Measurements from ENCODE around the gene ANKRD10. TPM values are rescaled to one million over a fixed set of nuclear protein-coding genes. Genes with fewer than 3 reads are reported as not detected.

Gene ANKRD10
- total RNA-seq, 4 donors from 2014 or later = 145 to 381 (median 164) TPM

DNA sequence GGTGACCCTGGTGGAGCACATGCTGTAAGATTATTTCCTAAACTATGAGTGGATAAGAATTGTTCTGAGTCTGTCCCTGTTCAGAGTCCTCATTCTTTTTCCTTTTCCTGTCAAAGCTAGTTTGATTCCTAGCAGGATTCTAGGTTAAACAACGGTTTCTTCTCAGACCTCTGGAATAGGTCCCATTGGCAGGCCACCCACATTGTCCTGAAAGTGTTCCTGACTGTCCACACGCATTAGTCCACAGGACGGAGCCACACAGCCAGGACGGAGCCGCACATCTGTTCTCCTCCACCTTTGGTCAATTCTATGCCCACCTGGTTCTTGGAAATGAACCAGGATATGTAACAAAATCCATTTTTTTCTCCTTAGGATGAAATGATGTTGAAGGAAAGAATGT lies 46.1 kb downstream of the ANKRD10 start:
- H3K27ac ChIP-seq = peak overlapping the region; percentile 98 to 99 (median 99)
- no peaks in the 10 kb centered on the region for H3K36me3 ChIP-seq
- H3K4me3 ChIP-seq = peak overlapping the region; percentile 70 to 82 (median 77)
- peak; percentile 43 to 73 for DNase-seq
- H3K9me3 ChIP-seq = no peaks in the 10 kb centered on the region
- no peaks in the 10 kb centered on the region for H3K27me3 ChIP-seq
- TF ChIP-seq CTCF (IDR thresholded peaks at IDR 0.05 in 4 of 5, conservative IDR thresholded peaks at IDR 0.05 in 1 of 5) = peak in 1 of 5 experiments; percentile 30
- peak in 1 of 2 donors; percentile 51 for TF ChIP-seq POLR2A (IDR thresholded peaks at IDR 0.05)
- H3K4me1 ChIP-seq = peaks cover 34 to 35% of the 10 kb centered on the region in 2 donors
- in situ Hi-C loops (cut with MboI; ENCODE audit: low sequenced_read_pairs in 4 of 4) = no loop called here
- ATAC-seq = peak; percentile 19 to 27
- intact Hi-C loops (cut with DNase I; ENCODE audit: low total_unique reads) = loop anchor here (5.0 kb wide), 1 partner anchor 179 kb away; no protein-coding TSS in a partner anchor

- in situ Hi-C loops (cut with MboI; ENCODE audit: low sequenced_read_pairs in 4 of 4) (no loop called here), intact Hi-C loops (cut with DNase I; ENCODE audit: low total_unique reads) (loop anchor here (5.0 kb wide), 1 partner anchor 180 kb away; no protein-coding TSS in a partner anchor)
- Histone ChIP-seq H3K27me3 (no peaks in the 10 kb centered on the region), H3K27ac (peak overlapping the region in 3 of 4 donors; percentile 98 to 99 (median 99)), H3K4me3 (no peak overlapping the region), H3K36me3 (no peaks in the 10 kb centered on the region), H3K9me3 (no peaks in the 10 kb centered on the region), H3K4me1 (peaks cover 34 to 35% of the 10 kb centered on the region in 2 donors)
- no peak for TF ChIP-seq CTCF (IDR thresholded peaks at IDR 0.05 in 4 of 5, conservative IDR thresholded peaks at IDR 0.05 in 1 of 5)
- no peak for TF ChIP-seq POLR2A (IDR thresholded peaks at IDR 0.05)
- DNase-seq (no peak), ATAC-seq (no peak)
Measured at GRCh38 chr13:110867380-110867779, 47.5 kb downstream of the ANKRD10 start.

GRCh38 chr13:110866491-110867170 lies 48.2 kb downstream of the ANKRD10 start:
- TF ChIP-seq CTCF (IDR thresholded peaks at IDR 0.05 in 4 of 5, conservative IDR thresholded peaks at IDR 0.05 in 1 of 5) (no peak), POLR2A (IDR thresholded peaks at IDR 0.05) (no peak)
- no peak overlapping the region for H3K4me3 ChIP-seq
- DNase-seq (no peak), ATAC-seq (no peak)
- intact Hi-C loops (cut with DNase I; ENCODE audit: low total_unique reads) = loop anchor here (5.0 kb wide), 1 partner anchor 181 kb away; no protein-coding TSS in a partner anchor
- H3K27ac ChIP-seq = peak overlapping the region in 1 of 4 donors; percentile 11
- no peaks in the 10 kb centered on the region for H3K36me3 ChIP-seq
- in situ Hi-C loops (cut with MboI; ENCODE audit: low sequenced_read_pairs in 4 of 4) = no loop called here
- peaks cover 34% of the 10 kb centered on the region in 2 donors for H3K4me1 ChIP-seq
- no peaks in the 10 kb centered on the region for H3K27me3 ChIP-seq
- no peaks in the 10 kb centered on the region for H3K9me3 ChIP-seq

- Histone ChIP-seq H3K27me3 (no peaks in the 10 kb centered on the region), H3K27ac (no peak overlapping the region), H3K36me3 (no peaks in the 10 kb centered on the region), H3K4me1 (peaks cover 15 to 19% of the 10 kb centered on the region in 2 donors), H3K9me3 (no peaks in the 10 kb centered on the region), H3K4me3 (no peak overlapping the region)
- intact Hi-C loops (cut with DNase I; ENCODE audit: low total_unique reads) (no loop called here), in situ Hi-C loops (cut with MboI; ENCODE audit: low sequenced_read_pairs in 4 of 4) (no loop called here)
- DNase-seq (no peak), ATAC-seq (no peak)
- no peak for TF ChIP-seq CTCF (IDR thresholded peaks at IDR 0.05 in 4 of 5, conservative IDR thresholded peaks at IDR 0.05 in 1 of 5)
- TF ChIP-seq POLR2A (IDR thresholded peaks at IDR 0.05) = no peak
Measured at GRCh38 chr13:110863685-110864084, 51.2 kb downstream of the ANKRD10 start.
